SHP77 (cell line): ENCODE measurements around the gene DNER.
"Not testable (repeated sequence)": the region's sequence is repeated elsewhere in the genome, so short reads cannot be mapped to it uniquely, and the experiment has no call there.

Source experiments
- DNase-seq, 2 experiments: peaks; one replicate each; lab custom pipeline; 2025; lab: John Stamatoyannopoulos, UW

DNER gene

DNA sequence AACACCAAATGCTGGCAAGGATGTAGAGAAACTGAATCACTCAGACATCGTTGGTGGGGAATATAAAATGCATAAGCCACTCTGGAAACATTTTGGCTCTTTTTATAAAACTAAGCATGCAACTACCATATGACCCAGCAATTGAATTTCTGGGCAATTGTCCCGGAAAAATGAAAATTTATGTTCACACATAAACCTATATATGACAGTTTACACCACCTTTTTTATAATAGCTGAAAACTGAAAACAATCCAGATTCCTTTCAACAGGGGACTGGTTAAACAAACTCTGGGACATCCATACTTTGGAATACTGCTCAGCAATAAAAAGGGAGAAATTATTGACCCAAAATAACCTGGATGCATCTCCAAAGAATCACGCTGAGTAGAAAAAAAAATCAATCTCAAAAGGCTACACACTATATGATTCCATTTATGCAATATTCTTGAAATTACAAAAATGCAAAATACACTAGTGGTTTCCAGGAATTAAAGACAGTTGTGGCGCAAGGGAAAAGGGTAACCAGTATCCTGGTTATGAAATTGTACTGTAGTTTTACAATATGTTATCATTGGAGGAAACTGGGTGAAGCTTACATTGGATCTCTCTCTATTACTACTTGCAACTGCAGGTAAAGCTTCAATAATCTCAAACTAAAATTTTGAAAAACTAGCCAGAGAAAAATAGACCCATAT, 313.0 kb downstream of the DNER start:
- DNase-seq: no peak

GRCh38 chr2:229393926-229394325, 320.4 kb downstream of the DNER start:
- DNase-seq: no peak

DNA sequence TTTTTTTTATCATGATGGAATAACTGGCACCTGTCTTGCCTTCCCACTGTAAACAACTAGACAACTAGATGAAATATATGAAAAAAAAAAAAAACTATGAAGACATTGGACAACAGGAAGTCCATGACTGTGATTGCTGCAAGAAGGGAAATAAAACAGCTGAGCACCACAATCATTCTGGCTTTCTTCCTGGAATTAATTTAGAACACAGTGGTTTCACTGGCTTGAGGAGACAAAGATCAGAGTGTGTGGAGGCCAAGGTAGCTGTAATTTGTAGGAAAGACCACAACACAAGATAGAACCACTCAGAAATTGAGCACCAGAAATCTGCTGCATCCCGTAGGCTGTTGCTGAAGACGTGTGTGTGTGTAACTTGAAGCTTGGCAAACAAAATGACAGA, 322.2 kb downstream of the DNER start:
- no peak for DNase-seq

DNA sequence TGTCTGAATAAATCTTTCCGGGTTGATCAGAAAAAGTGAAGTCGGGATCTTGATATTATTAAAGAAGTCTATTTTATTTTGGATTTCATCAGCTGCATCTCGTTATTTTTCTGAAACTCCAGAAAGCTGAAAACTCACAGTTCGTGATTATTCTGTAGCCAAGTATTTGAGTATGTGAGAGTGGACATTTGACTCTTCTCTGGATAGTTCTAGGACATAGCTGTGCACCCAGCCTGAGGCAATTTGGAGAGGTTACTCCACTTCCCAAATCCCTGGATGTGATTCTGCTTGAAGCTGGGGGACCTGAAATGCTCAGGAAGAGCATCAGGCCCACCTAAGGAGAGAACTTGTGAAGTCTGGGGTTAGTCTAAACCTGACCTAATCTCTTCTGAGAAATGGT, 325.6 kb downstream of the DNER start:
- DNase-seq: no peak

DNA sequence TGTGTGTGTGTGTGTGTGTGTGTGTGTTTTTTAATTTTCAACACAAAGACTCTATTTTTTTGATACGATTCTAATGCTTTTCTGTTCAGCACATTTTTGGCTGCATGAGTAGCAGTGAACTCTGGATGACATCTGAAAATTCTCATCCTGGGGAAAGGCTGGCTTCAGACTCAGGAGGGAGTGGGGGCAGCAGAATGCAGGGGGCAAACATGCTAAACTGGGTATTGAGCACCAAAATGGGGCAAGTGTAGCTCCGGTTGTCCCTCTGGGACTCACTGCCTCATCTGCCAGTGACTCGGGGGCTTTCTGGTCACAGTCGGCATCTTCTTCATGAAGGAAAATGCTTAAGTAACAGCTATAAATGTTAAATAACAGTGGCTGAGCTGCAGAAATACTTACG, 326.5 kb downstream of the DNER start:
- DNase-seq: no peak

DNA sequence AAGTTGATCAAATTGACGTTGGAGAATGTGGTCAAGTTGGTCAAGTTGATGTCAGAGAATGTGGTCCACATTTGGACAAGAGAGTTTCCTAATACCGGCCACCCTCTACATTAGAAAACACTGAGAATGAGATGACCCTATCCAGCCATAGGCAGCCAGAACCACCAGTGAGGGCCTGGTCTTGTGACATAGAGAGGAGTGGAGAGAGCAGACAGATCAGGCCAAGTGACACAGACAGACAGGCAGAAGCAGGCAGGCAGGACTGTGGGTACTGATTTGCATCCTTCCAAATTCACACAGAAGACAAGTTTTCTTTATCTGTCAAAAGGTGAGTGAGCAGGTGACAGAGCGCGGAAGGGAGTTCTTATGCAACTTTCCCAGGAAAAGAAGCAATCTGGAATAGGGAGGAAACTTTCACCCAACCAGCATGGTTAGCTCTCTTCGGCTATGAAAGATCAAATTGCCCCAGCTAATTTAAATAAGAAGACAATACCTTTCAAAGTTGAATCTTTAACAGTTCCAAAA, 334.2 kb downstream of the DNER start:
- no peak for DNase-seq

DNA sequence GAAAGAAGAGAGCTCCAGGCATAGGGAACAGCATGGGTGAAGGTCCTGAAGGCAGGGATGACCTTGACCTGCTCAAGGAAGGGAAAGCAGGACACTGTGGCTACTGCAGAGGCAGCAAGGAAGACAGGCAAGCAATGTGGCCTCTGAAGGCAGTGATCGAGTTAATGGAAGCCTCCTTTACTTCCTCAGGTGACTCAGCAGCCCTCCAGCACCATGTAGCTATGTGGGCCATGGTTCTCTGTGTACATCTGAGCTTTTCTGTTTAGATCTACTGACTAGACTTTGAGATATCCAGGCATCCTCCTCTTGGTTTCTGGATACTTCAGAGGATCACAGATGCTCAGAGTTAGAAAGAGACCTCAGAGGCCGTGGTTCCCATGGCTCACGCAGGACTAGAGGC, 336.0 kb downstream of the DNER start:
- no peak for DNase-seq

GRCh38 chr2:229376866-229377265, 337.5 kb downstream of the DNER start:
- DNase-seq: no peak

DNA sequence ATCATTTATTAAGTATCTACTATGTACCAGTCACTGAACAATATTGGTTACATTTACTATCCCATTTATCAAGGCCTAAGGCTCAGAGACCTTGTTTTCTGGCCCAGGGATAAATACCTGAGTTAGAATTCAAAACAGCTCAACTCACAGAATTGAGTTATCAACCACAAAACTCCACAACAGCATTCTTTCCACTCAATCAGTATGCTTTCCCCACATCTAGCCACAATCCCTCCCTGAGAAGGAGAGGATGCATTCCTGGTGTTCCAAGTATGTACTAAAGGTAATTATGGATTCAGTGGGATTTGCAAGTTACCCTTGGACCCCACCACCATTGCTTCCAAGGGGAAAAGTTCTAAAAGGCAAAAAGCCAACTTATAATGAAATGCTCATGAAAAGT, 339.1 kb downstream of the DNER start:
- DNase-seq: no peak

GRCh38 chr2:229373311-229373710, 341.0 kb downstream of the DNER start:
- DNase-seq: not testable (repeated sequence)

- no peak for DNase-seq
Observed at GRCh38 chr2:229372207-229372606, 342.1 kb downstream of the DNER start.

DNA sequence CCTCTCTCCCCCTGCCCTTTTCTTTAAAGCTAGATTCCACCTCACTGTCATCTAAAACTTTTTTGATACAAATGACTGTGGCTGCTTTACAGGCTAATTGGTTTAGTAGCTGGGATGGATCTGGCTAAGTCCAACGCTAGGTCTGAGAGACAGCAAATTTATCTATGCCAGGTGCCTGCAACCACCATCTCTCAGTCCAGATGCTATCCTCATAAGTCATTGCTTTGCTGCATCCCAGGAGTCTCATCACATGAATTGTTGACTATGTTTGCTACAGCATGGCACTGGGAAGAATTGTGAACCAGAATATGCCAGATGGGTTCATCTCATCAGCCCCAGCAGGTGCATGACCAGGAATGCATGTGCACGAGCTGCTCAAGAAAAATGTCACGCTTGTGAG, 343.3 kb downstream of the DNER start:
- DNase-seq: no peak

DNA sequence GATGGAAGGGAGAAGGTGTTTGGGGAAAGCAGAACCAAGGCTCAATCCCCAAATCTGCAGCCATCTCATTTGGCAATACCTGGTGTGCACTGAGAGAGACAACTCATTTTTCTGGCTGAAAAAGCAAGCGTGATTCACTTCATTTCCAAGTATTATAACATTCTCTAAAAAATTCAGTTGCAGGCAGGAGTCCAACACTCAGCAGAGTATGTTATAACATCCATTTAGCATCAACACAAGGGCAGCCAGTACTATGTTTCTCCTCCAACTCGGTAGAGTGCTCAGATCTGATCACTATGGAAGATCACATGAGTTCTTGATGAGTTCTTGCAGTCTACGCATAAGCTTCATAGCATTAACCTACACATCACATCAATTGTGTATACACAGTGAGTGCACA, 343.8 kb downstream of the DNER start:
- DNase-seq: no peak

GRCh38 chr2:229363185-229363814, 351.1 kb downstream of the DNER start:
- no peak for DNase-seq

- no peak for DNase-seq
Observed at GRCh38 chr2:229350883-229351282, 363.5 kb downstream of the DNER start.

DNA sequence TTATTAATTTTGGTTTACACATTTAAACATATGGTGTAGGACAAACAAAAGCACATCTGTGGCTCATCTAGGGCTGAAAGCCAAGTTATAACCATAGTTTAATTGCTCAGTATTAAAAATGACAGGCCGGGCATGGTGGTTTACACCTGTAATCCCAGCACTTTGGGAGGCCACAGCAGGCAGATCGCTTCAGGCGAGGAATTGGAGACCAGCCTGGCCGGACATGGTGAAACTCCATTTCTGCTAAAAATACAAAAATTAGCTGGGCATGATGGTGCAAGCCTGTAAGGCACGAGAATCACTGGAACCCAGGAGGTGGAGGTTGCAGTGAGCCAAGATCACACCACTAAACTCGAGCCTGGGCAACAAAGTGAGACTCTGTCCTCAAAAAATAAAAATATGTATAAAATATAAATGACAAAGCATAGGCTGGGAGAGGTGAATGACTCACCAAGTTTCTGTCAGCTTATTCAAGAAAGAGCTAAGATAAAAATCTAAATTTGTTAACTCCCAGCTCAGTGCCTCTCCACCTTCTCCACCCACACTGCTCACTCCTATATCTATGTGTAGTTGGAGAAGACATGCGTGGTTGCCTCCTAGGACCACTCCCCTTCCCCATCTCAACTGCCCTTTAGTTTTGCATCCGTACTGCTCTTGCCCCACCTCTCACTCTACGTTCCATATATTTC, 364.1 kb downstream of the DNER start:
- no peak for DNase-seq

GRCh38 chr2:229348128-229348527, 366.2 kb downstream of the DNER start:
- no peak for DNase-seq

GRCh38 chr2:229346816-229347540, 367.4 kb downstream of the DNER start:
- no peak for DNase-seq

- no peak for DNase-seq
Observed at GRCh38 chr2:229344955-229345354, 369.4 kb downstream of the DNER start.

GRCh38 chr2:229344151-229344551, 370.2 kb downstream of the DNER start:
- DNase-seq: no peak

DNA sequence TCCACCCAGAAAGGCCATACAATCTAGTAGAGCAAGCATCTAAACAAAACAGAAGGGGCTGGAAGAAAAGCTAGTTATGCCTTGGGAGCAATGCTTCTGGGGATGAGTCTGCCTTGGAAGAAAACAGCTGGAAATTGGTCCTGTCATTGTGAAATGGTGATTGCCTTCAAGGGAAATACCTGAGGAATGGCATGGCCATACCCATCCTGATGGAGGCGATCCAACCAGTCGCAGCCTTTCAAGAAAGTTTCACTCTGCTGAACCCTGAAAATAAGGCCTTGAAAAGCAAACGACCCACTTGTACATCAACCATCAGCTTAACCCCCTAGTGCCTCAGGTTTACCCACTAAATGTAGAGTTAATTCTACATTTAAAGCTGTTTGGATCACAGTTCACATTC, 370.7 kb downstream of the DNER start:
- DNase-seq: no peak

GRCh38 chr2:229342376-229342775, 372.0 kb downstream of the DNER start:
- DNase-seq: peak; percentile 25 to 28
